Stimulated activated CD4-positive, alpha-beta T cell treated with anti-CD3 and anti-CD28 coated beads, TNF-alpha, amount 100 ng/mL, for 1 hour (primary cell): ENCODE results near the gene SBF1.
"Not testable (repeated sequence)": the region's sequence is repeated elsewhere in the genome, so short reads cannot be mapped to it uniquely, and the experiment has no call there.

Experiments used
- DNase-seq, 3 donors: peaks; one replicate each; pipeline ENCODE4 v3.0.0-alpha.2; 2020; ENCODE audit warnings: low read depth in 3 of 3, low spot score in 1 of 3

The SBF1 gene

GRCh38 chr22:50400931-50401330 lies 73.9 kb downstream of the SBF1 start:
- no peak for DNase-seq

GRCh38 chr22:50400406-50400805 lies 74.4 kb downstream of the SBF1 start:
- no peak for DNase-seq

GRCh38 chr22:50399751-50400331 lies 75.0 kb downstream of the SBF1 start:
- DNase-seq: no peak

- DNase-seq: no peak
Observed at GRCh38 chr22:50398831-50399648, 75.8 kb downstream of the SBF1 start.

- not testable (repeated sequence) for DNase-seq
Observed at GRCh38 chr22:50397371-50398060, 77.3 kb downstream of the SBF1 start.

GRCh38 chr22:50396751-50397370 lies 78.0 kb downstream of the SBF1 start:
- DNase-seq: no peak
